H9 (cell line): ENCODE data around the gene CLEC14A. TPM values are rescaled to one million over a fixed set of nuclear protein-coding genes. Genes with fewer than 3 reads are reported as not detected.

Experiments used
- DNase-seq: peaks from one replicate; pipeline ENCODE4 v3.0.0-alpha.2; 2017
- H2AFZ ChIP-seq: one replicate; pipeline ENCODE4 v1.6.1; 2013; ENCODE audit warnings: mild to moderate bottlenecking, low read length, control low read depth, moderate library complexity
- H2AK5ac ChIP-seq: 2 replicates; pipeline ENCODE4 v1.6.1; 2013; ENCODE audit warnings: low read length, control low read depth, mixed read lengths; ENCODE audit not compliant: insufficient read length
- H2BK120ac ChIP-seq: one replicate; pipeline ENCODE4 v1.6.1; 2013; ENCODE audit warnings: low read depth, mild to moderate bottlenecking, low read length, control low read depth, inconsistent platforms; ENCODE audit not compliant: poor library complexity, severe bottlenecking
- H2BK12ac ChIP-seq: 2 replicates; pipeline ENCODE4 v1.6.1; 2013; ENCODE audit warnings: low read length, control low read depth, mixed read lengths, low read depth; ENCODE audit not compliant: insufficient read length
- H2BK15ac ChIP-seq: 2 replicates; pipeline ENCODE4 v1.6.1; 2013; ENCODE audit warnings: low read depth, low read length, control low read depth
- H2BK20ac ChIP-seq: one replicate; pipeline ENCODE4 v1.6.1; 2013; ENCODE audit warnings: low read depth, mild to moderate bottlenecking, low read length, control low read depth, inconsistent platforms; ENCODE audit not compliant: poor library complexity, severe bottlenecking
- H2BK5ac ChIP-seq: 2 replicates; pipeline ENCODE4 v1.6.1; 2013; ENCODE audit warnings: low read length, control low read depth, mixed read lengths; ENCODE audit not compliant: insufficient read length
- H3K14ac ChIP-seq: 2 replicates; pipeline ENCODE4 v1.6.1; 2013; ENCODE audit warnings: low read length, control low read depth; ENCODE audit not compliant: insufficient read depth
- H3K18ac ChIP-seq: 2 replicates; pipeline ENCODE4 v1.6.1; 2013; ENCODE audit warnings: low read depth, mild to moderate bottlenecking, mixed read lengths, low read length, control low read depth; ENCODE audit not compliant: insufficient read length
- H3K23ac ChIP-seq: 2 replicates; pipeline ENCODE4 v1.6.1; 2013; ENCODE audit warnings: low read length, control low read depth, mixed read lengths, low read depth; ENCODE audit not compliant: insufficient read length
- H3K23me2 ChIP-seq: 2 replicates; pipeline ENCODE4 v1.6.1; 2013; ENCODE audit warnings: low read depth, mild to moderate bottlenecking, mixed read lengths, low read length, control low read depth; ENCODE audit not compliant: insufficient read length, poor library complexity, severe bottlenecking
- H3K27ac ChIP-seq: 2 replicates; pipeline ENCODE4 v1.5.1; 2013; ENCODE audit warnings: low read length, control low read depth, mixed read lengths, low read depth; ENCODE audit not compliant: insufficient read length
- H3K27me3 ChIP-seq: 2 replicates; pipeline ENCODE4 v1.6.1; 2013; ENCODE audit warnings: low read length, control low read depth, inconsistent platforms; ENCODE audit not compliant: insufficient read depth
- H3K4ac ChIP-seq: 2 replicates; pipeline ENCODE4 v1.6.1; 2013; ENCODE audit warnings: low read depth, mild to moderate bottlenecking, control low read depth, inconsistent platforms, low read length, moderate library complexity
- H3K4me1 ChIP-seq: 2 replicates; pipeline ENCODE4 v1.6.1; 2013; ENCODE audit warnings: low read length, control low read depth, inconsistent platforms; ENCODE audit not compliant: insufficient read depth
- H3K4me2 ChIP-seq: 2 replicates; pipeline ENCODE4 v1.6.1; 2013; ENCODE audit warnings: low read length, control low read depth, mixed read lengths; ENCODE audit not compliant: insufficient read length, insufficient read depth
- H3K56ac ChIP-seq: 2 replicates; pipeline ENCODE4 v1.6.1; 2013; ENCODE audit warnings: low read depth, mild to moderate bottlenecking, mixed read lengths, low read length, control low read depth; ENCODE audit not compliant: insufficient read length
- H3K79me1 ChIP-seq: 2 replicates; pipeline ENCODE4 v1.6.1; 2013; ENCODE audit warnings: low read depth, mild to moderate bottlenecking, moderate library complexity, low read length, control low read depth, inconsistent platforms; ENCODE audit not compliant: insufficient read depth, poor library complexity, severe bottlenecking
- H3K79me2 ChIP-seq: 2 replicates; pipeline ENCODE4 v1.6.1; 2013; ENCODE audit warnings: low read length, control low read depth, inconsistent platforms; ENCODE audit not compliant: insufficient read depth
- H3K9ac ChIP-seq: 2 replicates; pipeline ENCODE4 v1.6.1; 2013; ENCODE audit warnings: low read length, control low read depth, mixed read lengths; ENCODE audit not compliant: insufficient read length; ENCODE audit errors: extremely low read depth
- H3K9me3 ChIP-seq: one replicate; pipeline ENCODE4 v1.6.1; 2013; ENCODE audit warnings: low read depth, low read length, inconsistent platforms; ENCODE audit not compliant: control insufficient read depth
- H3T11ph ChIP-seq: one replicate; pipeline ENCODE4 v1.6.1; 2013; ENCODE audit warnings: mild to moderate bottlenecking, low read length, control low read depth, inconsistent platforms
- H4K20me1 ChIP-seq: one replicate; pipeline ENCODE4 v1.6.1; 2013; ENCODE audit not compliant: control insufficient read depth, insufficient read length, insufficient read depth
- H4K5ac ChIP-seq: 2 replicates; pipeline ENCODE4 v1.6.1; 2013; ENCODE audit warnings: low read depth, mild to moderate bottlenecking, mixed read lengths, low read length, control low read depth; ENCODE audit not compliant: insufficient read length
- H4K8ac ChIP-seq: replicated peaks from 2 replicates; pipeline ENCODE4 v1.6.1; 2013; ENCODE audit warnings: low read length, control low read depth, mixed read lengths, low read depth; ENCODE audit not compliant: insufficient read length
- H4K91ac ChIP-seq: 2 replicates; pipeline ENCODE4 v1.6.1; 2013; ENCODE audit warnings: low read depth, mild to moderate bottlenecking, moderate library complexity, mixed read lengths, low read length, control low read depth; ENCODE audit not compliant: insufficient read length
- H3K27ac Mint-ChIP-seq, 3 experiments: 2 replicates in 2 of 3; 3 replicates in 1 of 3; pipeline ENCODE4 v1.8.0; 2020 to 2021; ENCODE audit warnings: mixed read lengths in 3 of 3, mild to moderate bottlenecking in 1 of 3, moderate library complexity in 1 of 3
- H3K27me3 Mint-ChIP-seq: 2 replicates; pipeline ENCODE4 v1.8.0; 2021; ENCODE audit warnings: low read depth, mild to moderate bottlenecking, moderate library complexity, mixed read lengths
- H3K36me3 Mint-ChIP-seq, 3 experiments: 2 replicates in 2 of 3; 3 replicates in 1 of 3; pipeline ENCODE4 v1.8.0; 2020 to 2021; ENCODE audit warnings: low read depth in 3 of 3, mixed read lengths in 3 of 3; ENCODE audit not compliant: insufficient read depth in 1 of 3
- H3K4me1 Mint-ChIP-seq, 2 experiments: 2 replicates each; pipeline ENCODE4 v1.8.0; 2020; ENCODE audit warnings: mixed read lengths in 2 of 2
- H3K4me3 Mint-ChIP-seq, 2 experiments: 2 replicates in 1 of 2; 3 replicates in 1 of 2; pipeline ENCODE4 v1.8.0; 2020 to 2021; ENCODE audit warnings: mild to moderate bottlenecking in 2 of 2, mixed read lengths in 2 of 2, moderate library complexity in 1 of 2
- H3K9me3 Mint-ChIP-seq, 2 experiments: 2 replicates in 1 of 2; 3 replicates in 1 of 2; pipeline ENCODE4 v1.8.0; 2020; ENCODE audit warnings: mild to moderate bottlenecking in 2 of 2, mixed read lengths in 2 of 2, moderate library complexity in 1 of 2
- WGBS: extraction: QIAGEN DNeasy Blood & Tissue Kit; methylation state at CpG from one replicate; pipeline ENCODE4 v1.1.7; 2013; ENCODE audit warnings: missing lambda C conversion rate, low lambda C conversion rate, mixed read lengths; ENCODE audit not compliant: insufficient read length; ENCODE audit errors: extremely low coverage; 5-methylcytosine and 5-hydroxymethylcytosine counted together
- total RNA-seq: library from RNA; stranded (reverse); gene quantifications from 2 replicates; pipeline ENCODE4 v1.2.1, GENCODE V29; 2021
- TF ChIP-seq, protein P1 (sequence below): fragments of 200-600 bp; sonication (generic); conservative IDR thresholded peaks from 3 replicates; pipeline ENCODE4 v1.8.0; 2021; ENCODE audit warnings: antibody characterized with exemption, mild to moderate bottlenecking

Gene CLEC14A
- total RNA-seq, 1 experiment from 2014 or later: not detected

- no CpG with 5 or more reads among the region's 1 CpG for WGBS
- Mint-ChIP-seq H3K36me3 (no peaks in the 10 kb centered on the region), H3K9me3 (no peaks in the 10 kb centered on the region), H3K4me1 (no peaks in the 10 kb centered on the region), H3K27me3 (peaks cover 74% of the 10 kb centered on the region), H3K27ac (no peak overlapping the region), H3K4me3 (no peak overlapping the region)
- Histone ChIP-seq H3K9me3 (no peaks in the 10 kb centered on the region), H4K91ac (no peak overlapping the region), H2BK5ac (no peak overlapping the region), H2AK5ac (no peak overlapping the region), H4K8ac (no peak overlapping the region), H4K20me1 (no peaks in the 10 kb centered on the region), H3K18ac (no peak overlapping the region), H3K23me2 (no peaks in the 10 kb centered on the region), H3K56ac (no peak overlapping the region), H3K27me3 (no peaks in the 10 kb centered on the region; the same call in 1 of the 2 replicates), H3K79me2 (no peaks in the 10 kb centered on the region), H3T11ph (no peak overlapping the region), H3K4me2 (no peak overlapping the region), H3K4me1 (no peaks in the 10 kb centered on the region), H4K5ac (no peak overlapping the region), H2AFZ (no peak overlapping the region), H3K9ac (no peak overlapping the region), H3K4ac (no peak overlapping the region), H3K23ac (no peak overlapping the region), H2BK20ac (no peak overlapping the region), H3K27ac (no peak overlapping the region), H2BK12ac (no peak overlapping the region), H3K14ac (no peak overlapping the region), H2BK15ac (no peak overlapping the region), H3K79me1 (no peaks in the 10 kb centered on the region), H2BK120ac (no peak overlapping the region)
- no peak for DNase-seq
- TF ChIP-seq, protein P1, sequence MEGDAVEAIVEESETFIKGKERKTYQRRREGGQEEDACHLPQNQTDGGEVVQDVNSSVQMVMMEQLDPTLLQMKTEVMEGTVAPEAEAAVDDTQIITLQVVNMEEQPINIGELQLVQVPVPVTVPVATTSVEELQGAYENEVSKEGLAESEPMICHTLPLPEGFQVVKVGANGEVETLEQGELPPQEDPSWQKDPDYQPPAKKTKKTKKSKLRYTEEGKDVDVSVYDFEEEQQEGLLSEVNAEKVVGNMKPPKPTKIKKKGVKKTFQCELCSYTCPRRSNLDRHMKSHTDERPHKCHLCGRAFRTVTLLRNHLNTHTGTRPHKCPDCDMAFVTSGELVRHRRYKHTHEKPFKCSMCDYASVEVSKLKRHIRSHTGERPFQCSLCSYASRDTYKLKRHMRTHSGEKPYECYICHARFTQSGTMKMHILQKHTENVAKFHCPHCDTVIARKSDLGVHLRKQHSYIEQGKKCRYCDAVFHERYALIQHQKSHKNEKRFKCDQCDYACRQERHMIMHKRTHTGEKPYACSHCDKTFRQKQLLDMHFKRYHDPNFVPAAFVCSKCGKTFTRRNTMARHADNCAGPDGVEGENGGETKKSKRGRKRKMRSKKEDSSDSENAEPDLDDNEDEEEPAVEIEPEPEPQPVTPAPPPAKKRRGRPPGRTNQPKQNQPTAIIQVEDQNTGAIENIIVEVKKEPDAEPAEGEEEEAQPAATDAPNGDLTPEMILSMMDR: no peak
These were observed 12.1 kb downstream of the CLEC14A start for GRCh38 chr14:38243696-38244240.
